ENCODE measurements around the gene MAPK14. TPM values are rescaled to one million over a fixed set of nuclear protein-coding genes. Genes with fewer than 3 reads are reported as not detected.

Gene MAPK14
- total and polyA plus RNA-seq, 3 donors from 2014 or later = 21.8 to 58.3 (median 57.3) TPM

GRCh38 chr6:36104836-36105235 lies 77.2 kb downstream of the MAPK14 start:
- TF ChIP-seq POLR2A (IDR thresholded peaks at IDR 0.05) = no peak
- TF ChIP-seq CTCF (IDR thresholded peaks at IDR 0.05) = no peak
- H3K27me3 ChIP-seq = no peaks in the 10 kb centered on the region
- WGBS, 2 donors = 34 to 60% methylated on average over 2 of the region's 2 CpGs
- no peaks in the 10 kb centered on the region for H3K36me3 ChIP-seq (ENCODE audit: low read depth, missing control alignments)
- intact Hi-C loops (cut with DNase I; ENCODE audit: low total_unique reads) = no loop called here
- DNase-seq = no peak
- H3K27ac ChIP-seq = no peak overlapping the region
- H3K4me1 ChIP-seq = no peaks in the 10 kb centered on the region
- H3K9me3 ChIP-seq = no peaks in the 10 kb centered on the region
- no peak overlapping the region for H3K4me3 ChIP-seq

GRCh38 chr6:36109092-36109491 lies 81.5 kb downstream of the MAPK14 start:
- 75 to 89% methylated on average over 7 of the region's 7 CpGs for WGBS, 2 donors
- H3K4me1 ChIP-seq = peaks cover 3% of the 10 kb centered on the region
- no peak for DNase-seq

GRCh38 chr6:36110050-36110449 lies 82.4 kb downstream of the MAPK14 start:
- Histone ChIP-seq H3K9me3 (no peaks in the 10 kb centered on the region), H3K4me1 (peaks cover 3% of the 10 kb centered on the region), H3K36me3 (ENCODE audit: low read depth, missing control alignments) (no peaks in the 10 kb centered on the region), H3K27me3 (no peaks in the 10 kb centered on the region), H3K4me3 (no peak overlapping the region), H3K27ac (no peak overlapping the region)
- intact Hi-C loops (cut with DNase I; ENCODE audit: low total_unique reads) = no loop called here
- WGBS, 2 donors = 83 to 90% methylated on average over 3 of the region's 3 CpGs
- TF ChIP-seq CTCF (IDR thresholded peaks at IDR 0.05) (no peak), POLR2A (IDR thresholded peaks at IDR 0.05) (no peak)
- no peak for DNase-seq

More at GRCh38 chr6:36109092-36109491, 81.5 kb downstream of the MAPK14 start:
- no peaks in the 10 kb centered on the region for H3K36me3 ChIP-seq (ENCODE audit: low read depth, missing control alignments)
- no peak overlapping the region for H3K27ac ChIP-seq
- H3K27me3 ChIP-seq = no peaks in the 10 kb centered on the region
- TF ChIP-seq CTCF (IDR thresholded peaks at IDR 0.05) (no peak), POLR2A (IDR thresholded peaks at IDR 0.05) (no peak)
- no peaks in the 10 kb centered on the region for H3K9me3 ChIP-seq
- no peak overlapping the region for H3K4me3 ChIP-seq
- intact Hi-C loops (cut with DNase I; ENCODE audit: low total_unique reads) = no loop called here

- intact Hi-C loops (cut with DNase I; ENCODE audit: low total_unique reads) = no loop called here
- Histone ChIP-seq H3K4me3 (no peak overlapping the region), H3K4me1 (peaks cover 3% of the 10 kb centered on the region), H3K36me3 (ENCODE audit: low read depth, missing control alignments) (no peaks in the 10 kb centered on the region), H3K27me3 (no peaks in the 10 kb centered on the region), H3K9me3 (no peaks in the 10 kb centered on the region), H3K27ac (no peak overlapping the region)
- no peak for DNase-seq
- 94 to 96% methylated on average over 4 of the region's 4 CpGs for WGBS, 2 donors
- TF ChIP-seq POLR2A (IDR thresholded peaks at IDR 0.05) (no peak), CTCF (IDR thresholded peaks at IDR 0.05) (no peak)
Measured at GRCh38 chr6:36110863-36111262, 83.3 kb downstream of the MAPK14 start.

GRCh38 chr6:36111526-36111925 lies 83.9 kb downstream of the MAPK14 start:
- no peaks in the 10 kb centered on the region for H3K36me3 ChIP-seq (ENCODE audit: low read depth, missing control alignments)
- H3K4me3 ChIP-seq = no peak overlapping the region
- H3K27me3 ChIP-seq = no peaks in the 10 kb centered on the region
- no peak for TF ChIP-seq POLR2A (IDR thresholded peaks at IDR 0.05)
- H3K27ac ChIP-seq = no peak overlapping the region
- peaks cover 3% of the 10 kb centered on the region for H3K4me1 ChIP-seq
- H3K9me3 ChIP-seq = no peaks in the 10 kb centered on the region
- WGBS, 2 donors = 91 to 94% methylated on average over 7 of the region's 7 CpGs
- no peak for DNase-seq
- intact Hi-C loops (cut with DNase I; ENCODE audit: low total_unique reads) = no loop called here
